Keratinocyte (primary cell): ENCODE data around the gene THEM4. TPM values are rescaled to one million over a fixed set of nuclear protein-coding genes. Genes with fewer than 3 reads are reported as not detected.

Experiments
- DNase-seq: peaks from one replicate; pipeline ENCODE4 v3.0.0-alpha.2; 2011; ENCODE audit warnings: low read depth, missing footprints, low spot score
- FAIRE-seq: peaks from 2 replicates; lab custom pipeline; 2011; peaks lifted over from hg19 to GRCh38; lab: Jason Lieb, UNC
- H2AFZ ChIP-seq: 2 replicates; pipeline ENCODE4 v1.6.0; 2012; ENCODE audit warnings: low read length, control low read depth, inconsistent platforms; ENCODE audit not compliant: control insufficient read depth
- H3K27ac ChIP-seq: 2 replicates; pipeline ENCODE4 v1.5.1; 2011; ENCODE audit warnings: low read length; ENCODE audit not compliant: control insufficient read depth, insufficient read depth
- H3K27me3 ChIP-seq: 3 replicates; pipeline ENCODE4 v1.6.0; 2011; ENCODE audit warnings: low read length; ENCODE audit not compliant: control insufficient read depth, insufficient read depth; ENCODE audit errors: extremely low read depth
- H3K36me3 ChIP-seq, 2 experiments: 2 replicates in 1 of 2; 3 replicates in 1 of 2; pipeline ENCODE4 v1.5.1; 2011; ENCODE audit warnings: low read length in 2 of 2, mild to moderate bottlenecking in 1 of 2; ENCODE audit not compliant: control insufficient read depth in 2 of 2, insufficient read depth in 2 of 2; ENCODE audit errors: extremely low read depth in 1 of 2
- H3K4me1 ChIP-seq: 3 replicates; pipeline ENCODE4 v1.5.1; 2011; ENCODE audit warnings: low read length; ENCODE audit not compliant: control insufficient read depth, insufficient read depth; ENCODE audit errors: extremely low read depth
- H3K4me2 ChIP-seq: 3 replicates; pipeline ENCODE4 v1.6.0; 2011; ENCODE audit warnings: low read depth, low read length; ENCODE audit not compliant: control insufficient read depth, insufficient read depth; ENCODE audit errors: extremely low read depth
- H3K4me3 ChIP-seq, 3 experiments: fragments of 200-600 bp in 1 of 3; sonication (generic) in 1 of 3; 2 replicates in 2 of 3; 3 replicates in 1 of 3; pipeline ENCODE4 v1.5.1; 2011 to 2016; ENCODE audit warnings: low read length in 3 of 3, mild to moderate bottlenecking in 3 of 3, control low read depth in 2 of 3, inconsistent platforms in 1 of 3, low read depth in 1 of 3, mixed read lengths in 1 of 3, mixed run types in 1 of 3, moderate library complexity in 1 of 3; ENCODE audit not compliant: control insufficient read depth in 2 of 3, insufficient read depth in 2 of 3; ENCODE audit errors: extremely low read depth in 1 of 3
- H3K79me2 ChIP-seq: 2 replicates; pipeline ENCODE4 v1.6.0; 2012; ENCODE audit warnings: low read length; ENCODE audit not compliant: control insufficient read depth, insufficient read depth
- H3K9ac ChIP-seq: 3 replicates; pipeline ENCODE4 v1.6.0; 2011; ENCODE audit warnings: low read length; ENCODE audit not compliant: control insufficient read depth, insufficient read depth; ENCODE audit errors: extremely low read depth
- H3K9me1 ChIP-seq: 3 replicates; pipeline ENCODE4 v1.6.0; 2011; ENCODE audit warnings: low read length; ENCODE audit not compliant: control insufficient read depth, insufficient read depth; ENCODE audit errors: extremely low read depth
- H3K9me3 ChIP-seq: 2 replicates; pipeline ENCODE4 v1.5.1; 2012; ENCODE audit warnings: low read depth, low read length; ENCODE audit not compliant: control insufficient read depth
- H4K20me1 ChIP-seq: 3 replicates; pipeline ENCODE4 v1.6.0; 2011; ENCODE audit warnings: low read length; ENCODE audit not compliant: control insufficient read depth, insufficient read depth; ENCODE audit errors: extremely low read depth
- EZH2 ChIP-seq: IDR thresholded peaks from one replicate; pipeline ENCODE4 v1.6.1; 2012; ENCODE audit warnings: inconsistent platforms, mild to moderate bottlenecking, low read length, moderate library complexity
- dilution Hi-C: fragments of 300-500 bp; cut with MboI; formaldehyde crosslinking; loops from one replicate; pipeline ENCODE4 v1.7.0; 2020; ENCODE audit warnings: low sequenced_read_pairs; ENCODE audit not compliant: extremely low pct_ligation_motif_present
- polyA plus RNA-seq, 5 experiments: library from polyadenylated mRNA; depleted of rRNA in 3 of 5; stranded (reverse) in 3 of 5; stranded (forward) in 1 of 5; unstranded in 1 of 5; fragments of >200 nt; gene quantifications; 1 replicate in 1 of 5; 2 replicates in 3 of 5; 3 replicates in 1 of 5; pipeline versions ENCODE4 v1.2.1 to v1.2.3, GENCODE V29; 2011 to 2012; ENCODE audit warnings: missing spikeins in 2 of 5, low read depth in 1 of 5, low replicate concordance in 1 of 5
- TF ChIP-seq, protein P1 (sequence below), 3 experiments: IDR thresholded peaks in 1 of 3; conservative IDR thresholded peaks in 1 of 3; optimal IDR thresholded peaks in 1 of 3; 2 replicates in 2 of 3; 3 replicates in 1 of 3; pipeline versions ENCODE3 to v1.5.1; 2011; ENCODE audit warnings: low read length in 3 of 3, mild to moderate bottlenecking in 3 of 3, moderate library complexity in 2 of 3, control low read depth in 1 of 3, inconsistent platforms in 1 of 3; ENCODE audit not compliant: insufficient read depth in 2 of 3; ENCODE audit errors: extremely low read depth in 1 of 3

The THEM4 gene
- polyA plus RNA-seq, 1 donor (not counting 4 experiments of a cell fraction or from before 2014, with no cell fraction given) = 23.3 TPM

DNA sequence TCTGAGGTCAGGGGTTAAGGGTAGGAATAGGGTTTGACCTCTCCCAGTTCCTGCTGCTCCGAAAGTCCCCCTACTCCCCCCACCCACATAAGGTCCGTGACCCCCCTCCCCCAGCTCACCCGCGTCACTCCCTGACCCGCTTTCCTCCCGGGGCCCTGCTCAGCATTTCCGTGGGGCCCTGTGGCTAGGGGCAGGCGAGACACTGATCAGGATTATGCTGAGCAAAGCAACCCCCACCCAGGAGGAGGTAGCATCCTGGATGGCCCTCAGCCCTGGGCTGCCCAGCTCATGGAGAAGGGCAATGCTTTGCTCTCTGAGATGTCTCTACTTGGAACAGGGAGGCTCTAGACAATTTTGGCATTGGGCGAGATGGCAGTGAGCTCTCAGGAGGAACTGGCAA is 81.5 kb downstream of the THEM4 start:
- Histone ChIP-seq H3K27ac (no peak overlapping the region), H3K4me3 (no peak overlapping the region), H3K9me3 (no peaks in the 10 kb centered on the region), H3K79me2 (no peaks in the 10 kb centered on the region), H3K4me1 (peaks cover 22% of the 10 kb centered on the region), H4K20me1 (no peaks in the 10 kb centered on the region), H3K27me3 (no peaks in the 10 kb centered on the region), H3K9ac (no peak overlapping the region), H3K9me1 (no peaks in the 10 kb centered on the region), H3K36me3 (no peaks in the 10 kb centered on the region), H2AFZ (no peak overlapping the region), H3K4me2 (no peak overlapping the region)
- FAIRE-seq (no peak), DNase-seq (no peak)
- TF ChIP-seq, protein P1, sequence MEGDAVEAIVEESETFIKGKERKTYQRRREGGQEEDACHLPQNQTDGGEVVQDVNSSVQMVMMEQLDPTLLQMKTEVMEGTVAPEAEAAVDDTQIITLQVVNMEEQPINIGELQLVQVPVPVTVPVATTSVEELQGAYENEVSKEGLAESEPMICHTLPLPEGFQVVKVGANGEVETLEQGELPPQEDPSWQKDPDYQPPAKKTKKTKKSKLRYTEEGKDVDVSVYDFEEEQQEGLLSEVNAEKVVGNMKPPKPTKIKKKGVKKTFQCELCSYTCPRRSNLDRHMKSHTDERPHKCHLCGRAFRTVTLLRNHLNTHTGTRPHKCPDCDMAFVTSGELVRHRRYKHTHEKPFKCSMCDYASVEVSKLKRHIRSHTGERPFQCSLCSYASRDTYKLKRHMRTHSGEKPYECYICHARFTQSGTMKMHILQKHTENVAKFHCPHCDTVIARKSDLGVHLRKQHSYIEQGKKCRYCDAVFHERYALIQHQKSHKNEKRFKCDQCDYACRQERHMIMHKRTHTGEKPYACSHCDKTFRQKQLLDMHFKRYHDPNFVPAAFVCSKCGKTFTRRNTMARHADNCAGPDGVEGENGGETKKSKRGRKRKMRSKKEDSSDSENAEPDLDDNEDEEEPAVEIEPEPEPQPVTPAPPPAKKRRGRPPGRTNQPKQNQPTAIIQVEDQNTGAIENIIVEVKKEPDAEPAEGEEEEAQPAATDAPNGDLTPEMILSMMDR (optimal IDR thresholded peaks at IDR 0.05 in 1 of 3, IDR thresholded peaks at IDR 0.05 in 1 of 3, conservative IDR thresholded peaks at IDR 0.05 in 1 of 3; ENCODE audit: extremely low read depth in 1 of 3, insufficient read depth in 2 of 3, low read length in 3 of 3) = no peak
- no peak for TF ChIP-seq EZH2
- dilution Hi-C loops = no loop called here

DNA sequence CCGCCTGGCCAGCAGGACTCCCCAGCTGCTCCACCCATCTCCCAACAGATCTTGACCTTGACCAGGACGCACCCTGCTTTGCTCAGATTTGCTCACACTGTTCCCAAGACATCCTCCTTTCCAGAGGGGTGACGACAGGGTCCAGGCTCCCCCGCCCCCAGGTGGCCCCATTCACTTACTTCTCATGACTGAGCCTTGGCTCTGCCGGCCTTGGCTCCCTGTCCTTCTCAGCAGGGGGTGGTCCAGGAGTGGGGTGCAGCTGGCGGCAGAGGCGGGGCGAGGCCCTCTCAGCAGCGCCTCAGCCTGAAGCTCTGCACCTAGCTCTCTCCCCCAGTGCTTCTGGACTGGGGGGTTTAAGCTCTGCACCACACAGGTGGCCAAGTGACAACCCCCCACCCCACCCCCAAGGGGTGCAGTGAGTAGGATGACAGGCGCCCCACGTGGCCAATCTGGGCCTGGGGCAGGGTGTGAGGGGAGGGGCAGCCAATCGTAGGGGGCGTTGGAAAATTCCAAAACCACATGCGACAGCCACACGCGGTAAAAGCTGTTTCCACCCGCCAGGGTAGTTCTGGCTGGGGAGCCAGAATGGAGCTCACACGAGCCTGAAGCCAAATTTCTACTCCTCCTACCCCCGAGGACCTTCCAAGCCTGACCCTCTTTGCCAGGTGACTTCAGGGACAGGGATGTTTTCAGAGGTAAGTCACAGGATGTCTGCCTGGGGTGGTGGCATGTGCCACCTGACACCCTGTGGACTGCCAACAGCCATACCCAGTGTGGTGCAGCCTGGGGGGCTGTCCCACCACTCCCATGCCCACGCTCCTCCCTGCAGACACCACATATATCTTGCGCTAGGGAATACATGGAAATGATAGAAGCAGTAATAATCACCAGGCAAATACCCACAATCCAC is 83.3 kb downstream of the THEM4 start:
- no peaks in the 10 kb centered on the region for H3K9me3 ChIP-seq
- dilution Hi-C loops = no loop called here
- no peak overlapping the region for H2AFZ ChIP-seq
- no peak overlapping the region for H3K4me2 ChIP-seq
- FAIRE-seq = no peak
- DNase-seq = no peak
- H3K4me3 ChIP-seq = no peak overlapping the region
- no peaks in the 10 kb centered on the region for H3K27me3 ChIP-seq
- no peak overlapping the region for H3K9ac ChIP-seq
- TF ChIP-seq, protein P1 (optimal IDR thresholded peaks at IDR 0.05 in 1 of 3, IDR thresholded peaks at IDR 0.05 in 1 of 3, conservative IDR thresholded peaks at IDR 0.05 in 1 of 3; ENCODE audit: extremely low read depth in 1 of 3, insufficient read depth in 2 of 3, low read length in 3 of 3) = no peak
- no peak for TF ChIP-seq EZH2
- H3K79me2 ChIP-seq = no peaks in the 10 kb centered on the region
- H4K20me1 ChIP-seq = no peaks in the 10 kb centered on the region
- no peaks in the 10 kb centered on the region for H3K36me3 ChIP-seq
- H3K27ac ChIP-seq = no peak overlapping the region
- H3K4me1 ChIP-seq = peaks cover 14% of the 10 kb centered on the region
- no peaks in the 10 kb centered on the region for H3K9me1 ChIP-seq
